SH-SY5Y (cell line): Measurements from ENCODE around the gene GCNT1.

Source experiments
- GATA2 ChIP-seq: IDR thresholded peaks from 2 replicates; pipeline ENCODE4 v1.6.1; 2011; ENCODE audit warnings: mild to moderate bottlenecking, low read depth, low read length
- GATA3 ChIP-seq: IDR thresholded peaks from 2 replicates; pipeline ENCODE4 v1.6.1; 2011; ENCODE audit warnings: low read depth, mild to moderate bottlenecking, low read length, moderate library complexity

DNA sequence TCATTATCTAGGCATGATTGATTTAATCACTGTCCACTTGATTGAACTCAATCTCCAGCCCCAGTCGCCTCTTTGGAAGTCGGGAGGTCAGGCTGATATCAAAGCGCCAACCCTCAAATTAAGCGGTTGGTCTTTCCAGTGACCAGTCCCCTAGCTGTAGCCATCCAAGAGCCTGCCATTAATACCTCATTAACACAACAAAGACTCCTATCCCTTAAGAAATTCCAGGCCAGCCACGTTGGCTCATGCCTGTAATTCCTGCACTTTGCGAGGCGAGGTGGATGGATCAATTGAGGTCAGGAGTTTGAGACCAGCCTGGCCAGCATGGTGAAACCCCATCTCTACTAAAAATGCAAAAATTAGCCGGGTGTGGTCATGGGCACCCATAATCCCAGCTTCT is 27.4 kb upstream of the GCNT1 start:
- TF ChIP-seq GATA3 (no peak), GATA2 (no peak)
